ENCODE results near the gene SLC6A13. TPM values are rescaled to one million over a fixed set of nuclear protein-coding genes. Genes with fewer than 3 reads are reported as not detected.

SLC6A13 gene
- total RNA-seq = 0.19 and 0.28 TPM in 2 replicates

DNA sequence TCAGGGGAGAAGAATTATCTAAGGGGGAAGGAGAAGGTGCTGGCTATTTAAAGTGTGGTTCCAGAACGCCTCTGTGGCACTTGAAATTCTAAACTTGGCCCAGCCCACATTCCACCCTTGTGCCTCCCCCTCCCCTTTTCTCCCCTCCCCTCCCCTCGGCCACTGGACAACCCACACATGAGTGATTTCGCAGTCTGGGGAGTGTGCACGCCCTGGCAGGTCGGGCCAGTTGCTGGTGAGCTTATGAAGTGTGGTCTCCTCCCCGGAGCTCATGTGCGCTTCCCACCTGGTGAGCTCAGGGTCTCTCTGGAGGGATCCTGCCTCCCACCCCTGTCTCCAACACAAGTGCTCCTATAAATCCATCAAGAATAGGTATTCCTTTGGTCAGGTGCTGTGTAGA lies at the start of gene SLC6A13:
Gene SLC6A13, minus strand, starts transcription at position 20 of the 400 bp plus-strand sequence. CDS start 2,784 bp downstream, outside the sequence.

DNA sequence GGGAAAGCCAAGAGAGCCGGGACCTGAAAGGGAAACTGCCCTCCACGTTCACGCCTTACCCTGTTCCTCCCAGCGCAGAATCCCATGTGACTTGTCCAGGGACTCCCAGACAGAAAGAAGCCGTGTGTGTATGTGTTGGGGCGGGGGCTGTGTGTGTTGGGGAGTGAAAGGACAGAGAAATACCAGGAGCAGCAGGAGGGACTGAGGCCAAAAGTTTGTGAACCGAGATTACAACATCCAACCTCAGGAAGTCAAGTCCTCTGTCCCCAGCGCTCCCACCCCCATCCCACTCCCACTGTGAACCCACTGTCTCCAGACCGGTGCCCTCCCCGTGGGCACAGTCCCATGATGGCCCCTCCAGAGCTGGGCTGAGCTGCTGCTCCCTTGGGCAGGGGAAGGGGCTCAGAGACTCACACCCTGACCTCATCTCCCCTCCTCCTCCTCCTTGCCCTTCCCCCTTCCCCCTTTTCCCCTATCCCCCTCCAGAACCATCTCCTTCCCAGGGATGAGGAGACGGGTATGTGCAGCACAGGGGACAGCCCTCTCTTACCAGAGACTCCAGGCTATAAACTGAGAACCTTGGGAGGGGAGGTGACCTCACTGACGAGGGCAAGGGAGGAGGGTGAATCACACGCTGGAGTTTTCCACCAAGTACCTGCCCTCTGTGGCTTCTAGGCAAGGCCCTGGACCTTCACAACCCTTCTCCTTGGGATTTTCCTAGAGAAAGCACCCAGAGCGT lies 48.5 kb downstream of the SLC6A13 start, which contains the start of gene SLC6A12:
Gene SLC6A12, minus strand, starts transcription at position 155 of the 739 bp plus-strand sequence. CDS start 4,171 bp downstream, outside the sequence.

Other genes starting within 250 kb of the SLC6A13 start
- gene IQSEC3, start 196.1 kb downstream of the SLC6A13 start, total RNA-seq = 0.28 TPM in 1 of 2 replicates, not detected in the other
- gene SLC6A12, start 48.7 kb downstream of the SLC6A13 start, total RNA-seq = 0.19 TPM in 1 of 2 replicates, not detected in the other
- 53.3 and 63.3 TPM in 2 replicates for gene KDM5A, start 126.5 kb upstream of the SLC6A13 start, total RNA-seq
- gene CCDC77, start 138.8 kb upstream of the SLC6A13 start, total RNA-seq = 4.5 and 10.2 TPM in 2 replicates
- gene B4GALNT3, start 197.1 kb upstream of the SLC6A13 start, total RNA-seq = 0.28 TPM in 1 of 2 replicates, not detected in the other

All from regular cardiac myocyte (primary cell).